Subcutaneous adipose tissue (tissue), 4 donors: ENCODE results near the gene OTUD5. TPM values are rescaled to one million over a fixed set of nuclear protein-coding genes. Genes with fewer than 3 reads are reported as not detected.

ENCODE experiments used
- total RNA-seq, 4 donors: library from RNA; depleted of rRNA; stranded (reverse); fragments of >200 nt; gene quantifications; one replicate each; pipeline ENCODE4 v1.1.0, GENCODE V29; 2016
- TF ChIP-seq, protein P1 (sequence below): fragments of 450-650 bp; IDR thresholded peaks from one replicate; pipeline ENCODE4 v1.5.1; 2016; ENCODE audit warnings: low read depth, mild to moderate bottlenecking, control low read depth, antibody characterized with exemption, moderate library complexity

Gene OTUD5
- total RNA-seq, 4 donors from 2014 or later = 24.0 to 47.5 (median 29.9) TPM

DNA sequence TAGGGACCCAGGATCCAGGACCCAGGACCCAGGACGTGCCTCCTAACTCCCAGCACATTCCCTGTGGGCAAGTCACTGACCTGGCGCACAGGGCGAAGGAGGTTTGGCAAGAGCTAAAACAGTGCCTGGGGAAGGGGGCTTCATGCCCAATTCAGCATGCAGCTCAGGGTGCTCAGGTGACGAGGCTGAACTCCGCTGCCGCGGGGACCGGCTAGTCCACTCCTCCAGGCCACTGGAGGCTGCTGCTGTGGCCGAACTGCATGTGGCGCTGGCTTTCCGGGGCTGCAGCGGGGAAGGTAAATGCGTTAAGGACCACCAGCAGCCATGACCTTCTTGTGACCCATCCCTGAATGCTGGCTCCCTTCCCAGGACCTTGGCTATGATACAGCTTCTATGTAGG is 33.6 kb downstream of the OTUD5 start:
- TF ChIP-seq, protein P1, sequence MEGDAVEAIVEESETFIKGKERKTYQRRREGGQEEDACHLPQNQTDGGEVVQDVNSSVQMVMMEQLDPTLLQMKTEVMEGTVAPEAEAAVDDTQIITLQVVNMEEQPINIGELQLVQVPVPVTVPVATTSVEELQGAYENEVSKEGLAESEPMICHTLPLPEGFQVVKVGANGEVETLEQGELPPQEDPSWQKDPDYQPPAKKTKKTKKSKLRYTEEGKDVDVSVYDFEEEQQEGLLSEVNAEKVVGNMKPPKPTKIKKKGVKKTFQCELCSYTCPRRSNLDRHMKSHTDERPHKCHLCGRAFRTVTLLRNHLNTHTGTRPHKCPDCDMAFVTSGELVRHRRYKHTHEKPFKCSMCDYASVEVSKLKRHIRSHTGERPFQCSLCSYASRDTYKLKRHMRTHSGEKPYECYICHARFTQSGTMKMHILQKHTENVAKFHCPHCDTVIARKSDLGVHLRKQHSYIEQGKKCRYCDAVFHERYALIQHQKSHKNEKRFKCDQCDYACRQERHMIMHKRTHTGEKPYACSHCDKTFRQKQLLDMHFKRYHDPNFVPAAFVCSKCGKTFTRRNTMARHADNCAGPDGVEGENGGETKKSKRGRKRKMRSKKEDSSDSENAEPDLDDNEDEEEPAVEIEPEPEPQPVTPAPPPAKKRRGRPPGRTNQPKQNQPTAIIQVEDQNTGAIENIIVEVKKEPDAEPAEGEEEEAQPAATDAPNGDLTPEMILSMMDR = no peak

DNA sequence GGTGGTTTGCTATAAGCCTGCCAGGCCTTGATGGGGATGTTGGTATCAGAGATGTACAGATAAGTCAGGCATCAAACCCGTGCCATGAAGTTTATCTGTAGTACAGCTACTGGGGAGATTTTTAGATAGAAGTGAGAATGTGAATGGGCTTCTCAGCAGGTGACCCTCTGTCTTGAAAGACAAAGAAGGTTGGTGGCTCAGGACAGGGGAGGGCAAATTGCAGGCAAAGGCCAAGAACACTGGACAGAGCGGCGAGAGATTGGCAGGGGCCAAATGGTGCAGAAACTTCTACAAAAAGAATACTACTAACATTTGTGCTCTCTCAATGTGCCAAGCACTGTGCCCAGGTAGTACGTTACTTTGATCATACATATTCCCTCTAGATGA is 36.7 kb downstream of the OTUD5 start:
- TF ChIP-seq, protein P1 = no peak

DNA sequence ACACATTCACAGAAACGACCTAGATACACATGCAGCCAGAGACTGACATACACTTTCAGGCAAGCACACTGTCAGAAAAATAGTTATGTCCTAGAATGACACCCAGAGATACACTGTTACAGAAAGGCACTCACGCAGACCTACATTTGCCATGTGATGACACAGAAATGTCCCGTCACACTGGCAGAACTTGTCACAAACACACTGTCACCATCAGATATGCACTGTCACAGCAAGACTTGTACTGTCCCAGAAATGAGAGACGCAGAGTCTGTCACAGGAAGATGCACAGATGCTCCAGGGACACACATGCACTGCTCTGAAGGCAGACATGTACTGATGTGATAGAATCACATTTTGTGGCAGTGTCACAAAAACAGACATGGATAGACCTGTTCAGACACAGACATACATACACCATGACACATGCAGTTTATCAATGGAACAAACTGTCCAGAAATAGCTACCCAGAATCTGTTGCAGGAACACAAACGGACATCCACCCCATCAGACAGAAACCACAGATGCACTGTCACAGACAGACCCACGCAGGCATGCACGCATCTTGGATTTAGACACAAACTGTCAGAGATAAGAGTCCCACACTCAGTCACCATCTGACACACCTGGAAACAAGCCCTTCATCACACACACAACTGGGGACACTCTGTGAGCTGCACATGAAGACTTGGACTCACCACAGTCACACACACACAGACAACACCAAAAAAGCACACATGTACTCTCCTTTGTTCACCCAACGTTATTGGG is 37.3 kb downstream of the OTUD5 start:
- TF ChIP-seq, protein P1 = no peak

DNA sequence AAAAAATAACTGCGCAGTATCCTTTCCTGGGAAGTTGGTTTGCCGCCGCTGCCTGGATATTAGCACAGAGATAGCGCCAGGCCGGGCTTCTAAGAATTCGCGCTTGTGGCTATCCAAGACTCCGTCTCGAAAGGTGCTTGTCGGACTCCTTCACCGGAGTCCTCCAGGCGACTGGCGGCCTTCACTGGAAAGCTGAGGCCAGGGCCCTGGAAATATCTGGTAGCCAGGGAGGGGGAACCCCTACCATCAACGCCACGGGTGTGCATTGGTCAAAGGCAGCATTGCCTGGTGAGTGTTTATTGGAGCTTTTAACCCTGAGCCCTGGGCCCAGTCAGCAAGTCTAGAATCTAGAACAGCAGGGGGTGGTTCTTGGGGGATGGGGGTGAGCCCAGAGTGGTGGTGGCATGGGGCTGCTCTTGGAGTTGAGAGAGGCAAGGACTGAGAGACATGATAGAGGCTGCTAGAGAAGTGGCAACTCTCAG is 38.0 kb downstream of the OTUD5 start:
- TF ChIP-seq, protein P1 = no peak

DNA sequence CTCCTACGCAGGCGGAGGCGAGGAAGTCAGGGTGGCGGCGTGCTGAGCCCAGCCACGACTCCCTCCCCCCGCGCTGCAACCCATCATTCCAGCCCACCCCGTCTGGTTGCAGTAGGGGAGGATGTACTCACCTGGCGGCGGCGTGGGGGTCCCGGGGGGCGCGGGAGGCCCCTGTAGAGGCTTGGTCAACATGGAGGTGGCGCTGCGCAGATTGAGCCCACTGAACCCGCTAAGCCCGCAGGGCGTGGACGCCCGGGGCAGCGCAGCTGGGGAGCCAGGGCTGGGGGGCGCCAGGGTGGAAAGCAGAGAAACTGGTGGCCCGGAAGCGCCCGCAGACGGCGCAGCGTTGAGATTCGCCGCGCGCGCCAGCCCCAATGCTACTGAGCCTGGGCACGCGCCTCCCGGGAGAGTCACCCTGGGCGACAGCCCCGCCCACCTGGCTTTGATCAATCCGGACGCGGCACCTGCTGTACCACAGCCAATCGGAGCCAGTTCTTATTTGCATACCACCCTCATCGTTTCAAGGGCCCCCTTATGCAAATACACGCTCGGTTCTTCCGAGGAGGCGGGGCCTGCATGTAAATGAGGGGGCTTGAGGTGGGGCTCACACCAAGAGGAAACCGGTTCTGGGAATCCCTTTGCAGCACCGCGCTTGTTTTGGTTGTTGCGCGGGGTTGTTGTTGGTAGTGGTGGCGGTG is 38.6 kb downstream of the OTUD5 start, which contains the start of gene PIM2:
TSS of gene PIM2 (minus strand) at position 382 of the 698 bp plus-strand sequence. CDS start at position 192, 190 bp downstream.
- TF ChIP-seq, protein P1 = no peak

DNA sequence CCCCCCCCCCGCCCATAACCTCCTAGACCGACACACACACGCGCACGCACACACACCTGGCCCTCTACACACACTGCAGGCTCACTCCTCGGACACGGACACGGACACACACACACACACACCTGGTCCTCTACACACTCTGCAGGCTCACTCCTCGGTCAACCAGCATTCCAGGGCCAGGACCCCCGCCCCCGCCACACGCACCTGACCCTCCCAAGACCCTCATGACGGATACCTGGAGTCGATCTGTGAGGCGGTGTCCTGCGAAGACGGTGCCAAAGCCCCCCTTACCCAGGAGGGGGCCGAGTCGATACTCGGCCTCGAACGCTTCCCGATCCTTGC is 39.1 kb downstream of the OTUD5 start:
- TF ChIP-seq, protein P1 = no peak
